HFF-Myc (cell line): ENCODE data around the gene PLEKHG3.

Experiments
- DNase-seq: peaks from one replicate; pipeline ENCODE4 v3.0.0-alpha.2; 2011; ENCODE audit warnings: low read depth; ENCODE audit errors: extremely low read depth
- H3K4me3 ChIP-seq: replicated peaks from 2 replicates; pipeline ENCODE4 v1.5.1; 2011; ENCODE audit warnings: low read depth, mild to moderate bottlenecking, control low read depth, low read length
- TF ChIP-seq, protein P1 (sequence below): IDR thresholded peaks from 2 replicates; pipeline ENCODE4 v1.5.1; 2012; ENCODE audit warnings: mild to moderate bottlenecking, low read depth, low read length, control low read depth; ENCODE audit errors: missing control alignments

PLEKHG3 gene

GRCh38 chr14:64768401-64769095, 64.3 kb downstream of the PLEKHG3 start:
- no peak overlapping the region for H3K4me3 ChIP-seq
- DNase-seq, result no peak
- TF ChIP-seq, protein P1, sequence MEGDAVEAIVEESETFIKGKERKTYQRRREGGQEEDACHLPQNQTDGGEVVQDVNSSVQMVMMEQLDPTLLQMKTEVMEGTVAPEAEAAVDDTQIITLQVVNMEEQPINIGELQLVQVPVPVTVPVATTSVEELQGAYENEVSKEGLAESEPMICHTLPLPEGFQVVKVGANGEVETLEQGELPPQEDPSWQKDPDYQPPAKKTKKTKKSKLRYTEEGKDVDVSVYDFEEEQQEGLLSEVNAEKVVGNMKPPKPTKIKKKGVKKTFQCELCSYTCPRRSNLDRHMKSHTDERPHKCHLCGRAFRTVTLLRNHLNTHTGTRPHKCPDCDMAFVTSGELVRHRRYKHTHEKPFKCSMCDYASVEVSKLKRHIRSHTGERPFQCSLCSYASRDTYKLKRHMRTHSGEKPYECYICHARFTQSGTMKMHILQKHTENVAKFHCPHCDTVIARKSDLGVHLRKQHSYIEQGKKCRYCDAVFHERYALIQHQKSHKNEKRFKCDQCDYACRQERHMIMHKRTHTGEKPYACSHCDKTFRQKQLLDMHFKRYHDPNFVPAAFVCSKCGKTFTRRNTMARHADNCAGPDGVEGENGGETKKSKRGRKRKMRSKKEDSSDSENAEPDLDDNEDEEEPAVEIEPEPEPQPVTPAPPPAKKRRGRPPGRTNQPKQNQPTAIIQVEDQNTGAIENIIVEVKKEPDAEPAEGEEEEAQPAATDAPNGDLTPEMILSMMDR, result no peak

DNA sequence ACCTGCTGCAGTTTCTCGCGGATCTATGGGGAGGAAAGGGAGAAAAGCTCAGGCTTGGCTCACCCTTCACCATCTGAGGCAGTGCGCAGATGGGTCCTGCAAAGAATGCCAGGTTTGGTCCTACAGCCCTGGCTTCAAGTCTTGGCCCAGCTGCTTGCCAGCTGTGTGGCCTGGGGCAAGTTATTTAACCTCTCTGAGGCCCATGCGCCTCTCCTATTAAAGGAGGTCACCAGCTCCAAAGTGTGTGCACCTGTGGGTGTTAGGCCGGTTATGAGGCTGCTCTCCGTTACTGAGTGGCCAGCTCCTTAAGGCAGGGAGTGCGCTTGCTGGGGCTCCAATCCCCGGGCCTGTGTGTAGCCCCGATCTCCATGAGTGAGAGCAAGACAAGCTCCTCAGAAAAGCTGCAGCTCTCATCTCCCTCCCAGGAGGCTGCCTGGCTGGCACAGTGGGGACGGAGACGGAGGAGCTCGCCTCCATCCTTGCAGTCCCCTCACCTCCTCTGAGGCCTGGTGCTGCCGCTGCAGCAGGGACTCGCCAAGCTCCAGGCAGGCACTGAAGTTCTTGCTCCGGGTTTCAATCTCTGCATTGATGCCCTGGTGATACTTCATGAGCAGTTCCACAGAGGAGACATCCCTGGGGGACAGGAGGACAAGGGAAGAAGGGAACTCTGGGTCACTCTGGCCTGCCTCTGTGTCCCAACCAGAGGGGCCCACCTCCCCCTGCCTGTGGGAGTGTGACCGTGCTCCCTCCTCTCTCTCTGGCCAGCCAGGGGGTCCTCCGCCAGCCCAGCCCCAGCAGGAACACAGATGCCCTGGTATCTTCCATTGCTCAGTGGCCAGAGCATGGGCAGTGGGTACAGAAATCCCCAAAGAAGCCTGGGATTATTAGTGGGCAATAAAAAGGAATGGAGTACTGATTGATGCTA, 65.1 kb downstream of the PLEKHG3 start:
- no peak overlapping the region for H3K4me3 ChIP-seq
- TF ChIP-seq, protein P1, result no peak
- DNase-seq, result no peak

DNA sequence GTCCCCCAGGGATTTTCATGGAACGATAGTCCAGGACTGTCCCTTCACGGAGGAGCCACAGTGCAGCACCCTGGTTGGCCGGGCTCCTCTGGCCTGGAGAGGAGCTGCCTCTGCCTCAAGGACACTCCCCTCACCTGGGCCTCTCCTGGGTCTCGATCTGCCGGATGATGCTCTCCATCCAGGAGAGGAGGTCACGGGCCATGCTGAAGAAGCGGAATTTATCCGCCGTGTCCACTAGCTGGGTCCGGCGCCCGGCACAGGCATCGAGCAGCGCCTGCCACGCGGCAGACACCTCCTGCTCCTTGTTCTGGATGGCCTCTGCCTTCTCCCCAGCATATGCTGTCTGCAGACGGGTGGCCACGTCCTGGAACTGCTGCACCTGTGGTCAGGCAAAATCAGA, 66.5 kb downstream of the PLEKHG3 start:
- TF ChIP-seq, protein P1, result no peak
- DNase-seq, result no peak
- no peak overlapping the region for H3K4me3 ChIP-seq

- no peak overlapping the region for H3K4me3 ChIP-seq
- TF ChIP-seq, protein P1, result no peak
- no peak for DNase-seq
These were observed 66.9 kb downstream of the PLEKHG3 start for GRCh38 chr14:64771161-64771560.

DNA sequence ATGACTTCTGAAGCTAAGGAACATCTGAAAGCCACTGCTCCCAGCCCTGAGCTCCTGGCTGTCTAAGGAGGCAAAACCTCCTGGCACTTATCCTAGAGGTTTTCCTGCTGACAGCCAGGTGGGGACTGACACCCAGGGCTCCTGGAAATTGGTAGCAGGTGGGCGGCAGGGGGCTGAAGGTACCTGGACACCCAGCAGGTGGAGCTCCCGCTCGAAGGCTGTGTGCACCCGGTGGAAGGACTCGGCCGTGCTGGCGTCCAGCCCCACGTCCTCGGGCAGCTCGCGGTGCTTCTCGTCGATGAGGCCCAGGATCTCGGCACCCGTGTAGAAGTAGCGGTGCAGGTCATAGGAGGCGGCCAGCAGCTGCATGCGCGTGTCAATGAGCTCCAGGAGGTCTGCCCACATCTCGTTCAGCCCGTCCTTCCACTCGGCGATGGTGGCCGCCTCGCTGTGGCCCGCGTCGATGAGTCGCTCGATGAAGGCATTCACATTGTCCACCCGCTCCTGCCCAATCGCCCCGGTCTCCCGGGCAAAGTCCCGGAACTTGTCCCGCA, 68.2 kb downstream of the PLEKHG3 start:
- TF ChIP-seq, protein P1, result no peak
- DNase-seq, result no peak
- no peak overlapping the region for H3K4me3 ChIP-seq

- no peak overlapping the region for H3K4me3 ChIP-seq
- no peak for DNase-seq
- TF ChIP-seq, protein P1, result no peak
These were observed 68.8 kb downstream of the PLEKHG3 start for GRCh38 chr14:64773046-64773445.
